DMS79 (cell line): ENCODE results near the gene FNDC3B.
A peak's percentile ranks its signal among the peaks of the same experiment; 100 is the strongest.

Experiments used
- DNase-seq: peaks from one replicate; lab custom pipeline; 2025; lab: John Stamatoyannopoulos, UW

The FNDC3B gene

DNA sequence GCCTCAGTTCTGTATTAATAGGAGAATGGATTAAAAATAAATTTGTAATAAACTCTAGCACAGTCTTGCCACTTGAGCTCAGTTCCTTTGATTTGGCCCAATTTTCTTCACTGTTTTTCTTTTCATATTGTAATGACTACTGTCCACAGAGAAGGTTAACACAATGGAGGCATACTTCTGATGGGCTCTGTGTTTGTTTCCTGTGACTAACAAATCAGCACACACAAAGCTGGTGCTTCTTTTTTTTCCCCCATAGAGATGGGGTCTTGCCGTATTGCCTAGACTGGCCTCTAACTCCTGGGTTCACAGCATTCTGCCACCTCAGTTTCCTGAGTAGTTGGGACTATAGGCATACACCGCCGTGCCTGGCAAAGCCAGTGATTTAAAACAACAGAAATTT is 226.7 kb downstream of the FNDC3B start:
- no peak for DNase-seq

DNA sequence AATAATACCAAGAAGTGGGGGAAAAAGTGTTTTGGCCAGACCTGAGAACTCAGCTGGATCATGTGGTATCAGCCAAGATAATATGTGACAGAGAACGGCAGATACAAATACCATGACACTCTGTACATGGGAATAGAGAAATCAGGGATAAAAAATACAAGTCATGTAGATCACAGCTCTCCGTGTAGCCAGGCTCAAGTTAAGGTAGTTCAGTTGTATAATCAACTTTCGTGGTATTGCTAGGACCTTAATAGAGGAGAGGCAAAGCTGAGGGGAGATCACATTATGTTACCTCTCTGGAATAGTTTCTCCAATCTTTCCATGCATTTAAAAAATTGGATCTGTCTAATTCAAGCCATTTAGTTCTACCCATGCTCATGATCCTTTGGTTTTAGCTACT is 229.0 kb downstream of the FNDC3B start:
- DNase-seq, result no peak

DNA sequence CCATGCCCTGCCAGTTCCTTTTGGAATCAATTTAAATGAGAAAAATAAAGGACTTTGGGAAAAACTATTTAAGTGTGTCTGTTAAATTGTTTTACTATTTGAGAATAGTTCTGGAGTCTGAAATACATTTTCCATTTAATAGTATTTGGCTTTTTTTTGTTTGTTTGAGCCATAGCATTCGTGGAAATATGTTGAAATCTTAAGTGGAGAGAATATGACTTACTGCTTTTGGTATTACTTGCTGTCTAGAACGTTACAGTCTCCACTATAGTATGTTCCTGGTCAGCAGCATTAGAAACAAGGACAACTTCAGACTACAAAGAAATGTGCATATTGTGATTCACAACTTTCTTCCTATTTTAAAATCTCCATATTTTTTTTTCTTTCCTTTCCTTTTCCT is 229.5 kb downstream of the FNDC3B start:
- DNase-seq, result no peak

DNA sequence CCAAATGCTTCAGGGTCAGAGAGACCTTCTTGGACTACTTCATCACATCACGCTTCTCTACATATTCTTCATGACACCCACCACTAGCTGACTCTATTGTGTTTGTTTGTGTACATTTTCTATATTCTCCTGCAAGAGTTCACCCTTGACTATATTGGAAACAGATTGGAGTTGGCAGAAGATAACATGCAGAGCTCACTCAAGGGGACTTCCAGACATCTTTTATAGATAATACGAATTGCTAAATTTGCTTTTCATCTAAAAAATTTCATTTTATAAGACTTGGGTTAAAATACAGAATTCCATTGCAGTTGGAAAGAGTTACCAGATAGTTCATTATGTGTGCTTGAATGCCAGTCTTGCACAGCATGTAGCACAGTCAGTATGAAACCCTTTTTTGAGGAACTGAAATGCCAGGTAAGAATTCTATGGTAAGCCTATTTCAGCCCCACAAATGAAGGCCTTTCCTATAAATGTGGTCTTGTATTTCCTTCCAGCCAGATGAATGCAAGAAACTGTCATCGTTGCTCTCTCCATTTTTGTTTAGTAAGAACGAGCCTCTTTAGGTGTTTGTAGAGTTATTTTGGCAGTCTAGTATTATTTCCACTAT is 231.3 kb downstream of the FNDC3B start:
- no peak for DNase-seq

- DNase-seq, result no peak
Observed at GRCh38 chr3:172271386-172271976, 232.1 kb downstream of the FNDC3B start.

GRCh38 chr3:172272698-172273097 is 233.3 kb downstream of the FNDC3B start:
- DNase-seq, result no peak

GRCh38 chr3:172273378-172273777 is 234.0 kb downstream of the FNDC3B start:
- DNase-seq, result no peak

DNA sequence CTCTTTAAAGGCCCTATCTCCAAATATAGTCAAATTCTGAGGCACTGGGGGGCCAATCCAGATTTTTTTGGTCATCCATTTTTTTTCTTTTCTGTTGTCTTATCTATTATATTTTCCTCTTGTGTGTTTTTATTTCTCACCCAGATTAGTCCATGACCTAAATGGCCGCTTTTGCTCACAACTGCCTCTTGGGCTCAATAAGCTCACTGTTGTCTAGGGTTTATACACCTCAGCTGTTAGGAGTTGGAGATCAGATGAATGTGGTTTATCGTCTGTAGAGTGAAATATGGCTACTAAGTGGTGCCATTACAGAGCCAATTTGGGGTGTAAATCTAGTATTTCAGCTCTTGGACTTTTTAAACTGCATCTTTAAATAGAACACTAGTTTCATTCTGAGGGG is 235.5 kb downstream of the FNDC3B start:
- no peak for DNase-seq

GRCh38 chr3:172275586-172275985 is 236.2 kb downstream of the FNDC3B start:
- DNase-seq, result no peak

DNA sequence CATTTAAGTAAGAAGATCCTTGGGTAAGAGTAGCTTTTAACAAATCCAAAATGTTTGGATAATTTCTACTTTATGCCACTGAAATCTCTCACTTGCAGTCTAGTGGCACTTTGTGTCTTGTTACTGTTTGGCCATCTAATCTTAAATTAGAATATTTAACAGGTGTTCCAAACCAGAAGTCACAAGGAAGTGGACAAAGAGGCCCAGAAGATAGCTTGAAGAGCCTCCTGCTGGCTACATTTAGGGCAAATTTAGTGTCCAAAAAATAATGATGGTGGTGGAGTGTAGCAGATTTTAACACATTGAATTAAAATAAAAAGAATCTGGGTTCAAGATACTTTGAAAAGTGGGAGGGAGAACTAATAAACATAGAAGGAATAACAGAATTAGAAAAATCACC is 236.7 kb downstream of the FNDC3B start:
- DNase-seq, result no peak

DNA sequence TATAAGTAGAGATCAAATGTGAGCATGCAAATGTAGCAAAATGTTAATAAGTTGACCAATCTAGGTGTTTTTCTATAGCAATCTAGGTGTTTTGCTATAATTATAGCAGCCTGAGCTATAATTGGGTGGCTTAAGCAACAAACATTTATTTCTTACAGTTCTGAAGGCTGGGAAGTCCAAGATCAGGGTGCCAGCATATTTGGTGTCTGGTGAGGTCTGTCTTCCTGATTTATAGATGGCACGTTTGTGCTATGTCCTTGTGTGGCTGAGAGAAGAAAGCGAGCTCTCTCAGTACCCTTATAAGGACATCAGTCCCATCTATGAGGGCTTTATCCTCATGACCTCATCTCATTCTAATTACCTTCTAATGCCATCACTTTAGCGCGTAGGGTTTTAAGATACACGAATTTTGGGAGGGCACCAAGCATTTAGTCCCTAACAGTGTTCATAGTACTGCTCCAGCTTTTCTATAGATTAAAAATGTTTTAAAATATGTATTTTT is 237.8 kb downstream of the FNDC3B start:
- DNase-seq, result no peak

- DNase-seq, result peak; percentile 73
Observed at GRCh38 chr3:172279191-172279640, 239.8 kb downstream of the FNDC3B start.

- DNase-seq, result no peak
Observed at GRCh38 chr3:172279974-172280373, 240.6 kb downstream of the FNDC3B start.

DNA sequence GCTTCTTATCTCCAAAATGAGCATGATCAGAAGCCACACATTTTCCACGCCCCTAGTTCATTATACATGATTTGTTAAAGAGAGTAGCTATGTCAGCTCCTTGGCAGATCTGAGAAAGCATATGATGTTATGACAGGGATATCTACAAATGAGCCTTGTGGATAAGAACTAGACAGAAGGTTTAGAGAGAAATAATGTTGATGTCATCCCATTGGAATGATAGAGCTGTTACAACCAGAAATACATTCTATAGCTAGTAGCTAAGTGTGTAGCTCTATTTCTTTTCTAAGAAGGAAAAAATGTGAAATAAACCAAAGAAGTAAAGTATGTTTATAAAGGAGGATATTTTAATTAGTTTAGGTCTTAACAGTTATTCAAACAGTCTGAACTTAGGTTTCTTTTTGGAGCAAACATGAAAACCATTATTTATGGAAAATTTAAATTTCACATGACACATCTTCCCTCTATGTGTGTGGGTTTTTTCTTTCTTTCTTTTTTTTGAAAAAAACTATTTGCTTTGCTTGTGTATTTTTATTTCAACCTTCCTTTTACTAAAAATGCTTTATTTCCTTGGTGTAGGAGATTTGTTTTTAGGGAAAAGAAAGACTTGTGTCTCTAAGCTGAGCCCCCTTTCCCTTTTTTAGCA is 241.2 kb downstream of the FNDC3B start:
- DNase-seq, result no peak

DNA sequence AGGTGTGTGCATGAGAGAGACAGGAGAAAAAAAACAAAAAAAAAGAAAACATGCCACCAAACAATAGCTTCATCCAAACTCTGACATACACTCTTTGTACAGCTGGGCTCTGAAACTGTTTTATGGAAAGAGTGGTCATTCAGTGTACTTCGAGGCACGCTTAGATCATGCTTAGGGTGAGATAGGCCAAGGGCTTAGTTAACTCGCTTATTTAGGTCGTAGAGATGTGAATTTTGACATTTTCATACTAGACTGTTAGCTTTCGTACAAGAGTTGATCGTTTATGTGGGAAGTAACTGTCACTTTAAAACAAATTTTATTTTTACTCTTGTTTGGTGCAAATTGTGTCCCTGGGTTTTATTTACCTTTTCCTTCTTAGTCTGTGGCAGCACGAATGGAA is 242.5 kb downstream of the FNDC3B start:
- DNase-seq, result no peak

- DNase-seq, result no peak
Observed at GRCh38 chr3:172282850-172283249, 243.5 kb downstream of the FNDC3B start.

- no peak for DNase-seq
Observed at GRCh38 chr3:172283841-172284357, 244.5 kb downstream of the FNDC3B start.

- DNase-seq, result no peak
Observed at GRCh38 chr3:172285844-172286243, 246.5 kb downstream of the FNDC3B start.

- DNase-seq, result no peak
Observed at GRCh38 chr3:172286548-172287148, 247.3 kb downstream of the FNDC3B start.

DNA sequence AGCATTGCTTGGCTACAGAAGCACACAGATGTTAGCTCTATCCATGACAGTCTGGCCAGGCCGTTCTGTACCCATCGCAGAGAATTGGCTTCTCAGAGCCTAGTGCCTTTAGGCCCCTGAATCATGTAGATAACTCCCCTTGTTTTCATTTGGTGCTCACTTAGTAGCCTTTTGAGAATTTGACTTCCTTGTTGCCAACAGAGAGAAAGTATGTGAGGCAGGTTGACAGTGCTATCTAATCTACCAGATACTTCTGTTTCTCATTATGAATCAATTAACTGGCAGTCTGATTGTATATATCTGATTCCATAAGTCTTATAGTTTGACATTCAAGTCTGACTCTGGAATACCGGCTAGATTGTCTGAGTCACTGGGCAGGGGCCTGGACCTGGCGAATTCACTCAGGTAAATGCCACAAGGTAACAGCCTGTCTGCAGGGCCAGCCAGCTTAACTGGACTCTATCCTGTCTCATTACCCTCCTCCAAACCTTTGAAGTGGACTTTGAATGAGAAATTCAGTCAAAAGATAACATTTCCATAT is 248.6 kb downstream of the FNDC3B start:
- no peak for DNase-seq

DNA sequence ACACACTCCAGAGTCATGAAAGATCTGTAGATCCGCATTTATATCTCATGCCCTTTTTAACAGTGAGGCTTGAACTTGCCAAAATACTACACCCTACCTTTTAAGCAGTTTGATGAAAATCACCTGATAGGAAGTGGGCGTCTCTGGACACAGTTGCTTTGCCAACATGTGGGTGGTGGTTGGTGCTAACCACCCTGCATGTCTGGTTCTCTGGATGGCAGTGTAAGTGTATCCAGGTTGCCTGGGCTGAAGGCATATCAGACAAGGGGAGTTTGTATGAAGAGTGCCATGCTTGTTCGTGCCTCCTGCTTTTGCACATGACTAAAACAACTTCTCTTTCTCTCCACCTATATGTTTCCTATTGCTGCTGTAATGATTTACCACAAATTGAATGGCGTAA is 249.3 kb downstream of the FNDC3B start:
- DNase-seq, result no peak

DNA sequence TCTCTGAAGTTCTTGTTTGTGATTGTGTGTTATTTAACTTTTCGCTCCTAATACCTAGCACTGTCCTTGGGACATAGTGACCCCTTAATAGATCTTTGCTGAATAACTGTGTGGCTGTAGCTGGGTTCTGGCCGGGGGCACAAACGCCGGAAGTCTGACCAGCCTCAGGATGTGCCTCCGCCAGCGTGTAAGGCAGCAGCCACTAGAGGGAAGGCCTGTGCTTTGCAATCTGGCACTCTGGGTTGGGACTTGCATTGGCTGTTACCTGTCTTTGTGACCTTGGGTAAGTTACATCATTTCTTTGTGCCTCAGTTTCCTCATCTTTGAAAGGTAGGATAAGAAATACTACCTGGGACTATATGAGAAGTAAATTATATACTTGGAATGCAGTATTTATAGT is 250.2 kb downstream of the FNDC3B start:
- DNase-seq, result no peak

DNA sequence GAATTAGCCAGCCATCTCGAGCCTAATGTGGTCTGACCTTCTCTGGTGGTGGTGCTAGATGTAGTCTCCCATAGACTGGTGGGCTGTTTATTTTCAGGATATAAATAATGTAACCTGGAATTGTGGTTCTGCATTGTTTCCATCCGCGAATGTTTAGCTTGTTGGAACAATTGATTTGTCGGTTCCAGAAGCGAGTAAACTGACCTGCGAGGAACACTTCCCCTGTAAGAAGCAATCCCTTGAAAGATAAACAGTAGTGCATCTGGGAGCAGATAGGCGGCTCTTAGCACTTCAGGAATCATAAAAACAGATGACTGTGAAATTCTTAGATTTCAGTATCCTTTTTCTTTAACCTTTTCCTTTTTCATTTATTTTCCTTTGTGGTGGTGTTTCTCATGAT is 251.1 kb downstream of the FNDC3B start:
- no peak for DNase-seq
